ENCODE measurements around the gene ZBTB2.

DNA sequence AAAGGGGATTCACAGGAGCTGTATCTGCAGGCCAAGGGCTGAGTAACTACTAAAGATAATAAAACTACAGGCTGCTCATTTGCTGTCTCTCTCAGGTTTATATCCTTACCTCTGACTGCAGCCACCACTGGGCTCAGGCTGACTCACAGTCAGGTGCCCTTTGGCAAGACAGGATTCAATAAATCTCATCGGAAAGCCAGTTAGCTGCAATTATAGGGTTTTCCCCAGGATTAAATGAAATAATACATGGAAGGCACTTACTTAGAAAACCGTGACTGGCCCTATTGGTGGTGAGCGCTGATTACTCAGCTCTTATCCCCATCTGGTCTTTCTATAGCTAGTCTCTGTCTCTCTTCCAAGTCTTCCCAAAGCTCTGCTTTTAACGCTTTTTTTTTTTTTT is 34.2 kb upstream of the ZBTB2 start:
- TF ChIP-seq, protein P1, sequence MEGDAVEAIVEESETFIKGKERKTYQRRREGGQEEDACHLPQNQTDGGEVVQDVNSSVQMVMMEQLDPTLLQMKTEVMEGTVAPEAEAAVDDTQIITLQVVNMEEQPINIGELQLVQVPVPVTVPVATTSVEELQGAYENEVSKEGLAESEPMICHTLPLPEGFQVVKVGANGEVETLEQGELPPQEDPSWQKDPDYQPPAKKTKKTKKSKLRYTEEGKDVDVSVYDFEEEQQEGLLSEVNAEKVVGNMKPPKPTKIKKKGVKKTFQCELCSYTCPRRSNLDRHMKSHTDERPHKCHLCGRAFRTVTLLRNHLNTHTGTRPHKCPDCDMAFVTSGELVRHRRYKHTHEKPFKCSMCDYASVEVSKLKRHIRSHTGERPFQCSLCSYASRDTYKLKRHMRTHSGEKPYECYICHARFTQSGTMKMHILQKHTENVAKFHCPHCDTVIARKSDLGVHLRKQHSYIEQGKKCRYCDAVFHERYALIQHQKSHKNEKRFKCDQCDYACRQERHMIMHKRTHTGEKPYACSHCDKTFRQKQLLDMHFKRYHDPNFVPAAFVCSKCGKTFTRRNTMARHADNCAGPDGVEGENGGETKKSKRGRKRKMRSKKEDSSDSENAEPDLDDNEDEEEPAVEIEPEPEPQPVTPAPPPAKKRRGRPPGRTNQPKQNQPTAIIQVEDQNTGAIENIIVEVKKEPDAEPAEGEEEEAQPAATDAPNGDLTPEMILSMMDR (conservative IDR thresholded peaks at IDR 0.05): no peak
- no peak for TF ChIP-seq ZFX (IDR thresholded peaks at IDR 0.05)
